ENCODE measurements around the gene CCNY.

Gene CCNY

GRCh38 chr10:35471435-35471834, 135.1 kb downstream of the CCNY start:
- TF ChIP-seq POLR2AphosphoS5 (IDR thresholded peaks at IDR 0.05; ENCODE audit: low read depth, low read length) (no peak), SIN3A (IDR thresholded peaks at IDR 0.05; ENCODE audit: borderline replicate concordance, insufficient read depth, low read length) (no peak), TAF1 (IDR thresholded peaks at IDR 0.05; ENCODE audit: borderline replicate concordance, insufficient read depth, low read length) (no peak), FOXP2 (optimal IDR thresholded peaks at IDR 0.05; ENCODE audit: borderline replicate concordance, extremely low read depth, extremely low read length, insufficient read depth) (no peak), REST (IDR thresholded peaks at IDR 0.05; ENCODE audit: insufficient read depth in 1 of 2, low read depth in 2 of 2, low read length in 2 of 2) (no peak)

GRCh38 chr10:35480142-35480541, 143.8 kb downstream of the CCNY start:
- no peak for TF ChIP-seq REST (IDR thresholded peaks at IDR 0.05; ENCODE audit: insufficient read depth in 1 of 2, low read depth in 2 of 2, low read length in 2 of 2)
- TF ChIP-seq POLR2AphosphoS5 (IDR thresholded peaks at IDR 0.05; ENCODE audit: low read depth, low read length): no peak

- TF ChIP-seq FOXP2 (optimal IDR thresholded peaks at IDR 0.05; ENCODE audit: borderline replicate concordance, extremely low read depth, extremely low read length, insufficient read depth) (no peak), SIN3A (IDR thresholded peaks at IDR 0.05; ENCODE audit: borderline replicate concordance, insufficient read depth, low read length) (no peak), REST (IDR thresholded peaks at IDR 0.05; ENCODE audit: insufficient read depth in 1 of 2, low read depth in 2 of 2, low read length in 2 of 2) (no peak), TAF1 (IDR thresholded peaks at IDR 0.05; ENCODE audit: borderline replicate concordance, insufficient read depth, low read length) (no peak), POLR2AphosphoS5 (IDR thresholded peaks at IDR 0.05; ENCODE audit: low read depth, low read length) (no peak)
Observed at GRCh38 chr10:35481413-35481812, 145.1 kb downstream of the CCNY start.

- TF ChIP-seq SIN3A (IDR thresholded peaks at IDR 0.05; ENCODE audit: borderline replicate concordance, insufficient read depth, low read length): no peak
- no peak for TF ChIP-seq TAF1 (IDR thresholded peaks at IDR 0.05; ENCODE audit: borderline replicate concordance, insufficient read depth, low read length)
- no peak for TF ChIP-seq REST (IDR thresholded peaks at IDR 0.05; ENCODE audit: insufficient read depth in 1 of 2, low read depth in 2 of 2, low read length in 2 of 2)
- TF ChIP-seq POLR2AphosphoS5 (IDR thresholded peaks at IDR 0.05; ENCODE audit: low read depth, low read length): no peak
- TF ChIP-seq FOXP2 (optimal IDR thresholded peaks at IDR 0.05; ENCODE audit: borderline replicate concordance, extremely low read depth, extremely low read length, insufficient read depth): no peak
Observed at GRCh38 chr10:35486297-35486990, 150.1 kb downstream of the CCNY start.
